Neural crest cell (in vitro differentiated cells): ENCODE results near the gene FOXJ3. TPM values are rescaled to one million over a fixed set of nuclear protein-coding genes. Genes with fewer than 3 reads are reported as not detected.

Source experiments
- DNase-seq: peaks from one replicate; pipeline ENCODE4 v3.0.0; 2021; ENCODE audit warnings: low read depth, mixed read lengths, low spot score
- H3K27ac Mint-ChIP-seq: one replicate; pipeline ENCODE4 v1.8.0; 2021; ENCODE audit warnings: mild to moderate bottlenecking, mixed read lengths; ENCODE audit not compliant: unreplicated experiment
- H3K27me3 Mint-ChIP-seq: 2 replicates; pipeline ENCODE4 v1.8.0; 2021; ENCODE audit warnings: low read depth, mild to moderate bottlenecking, mixed read lengths
- H3K36me3 Mint-ChIP-seq: 2 replicates; pipeline ENCODE4 v1.8.0; 2021; ENCODE audit warnings: low read depth, mild to moderate bottlenecking, mixed read lengths
- H3K4me1 Mint-ChIP-seq: 2 replicates; pipeline ENCODE4 v1.8.0; 2021; ENCODE audit warnings: mixed read lengths
- H3K4me3 Mint-ChIP-seq: one replicate; pipeline ENCODE4 v1.8.0; 2021; ENCODE audit warnings: mild to moderate bottlenecking, mixed read lengths
- H3K9me3 Mint-ChIP-seq: 2 replicates; pipeline ENCODE4 v1.8.0; 2021; ENCODE audit warnings: mixed read lengths
- total RNA-seq: library from RNA; stranded (reverse); gene quantifications from 2 replicates; pipeline ENCODE4 v1.2.1, GENCODE V29; 2021
- TF ChIP-seq, protein P1 (sequence below): fragments of 200-600 bp; sonication (generic); conservative IDR thresholded peaks from 2 replicates; pipeline ENCODE4 v1.5.0; 2021; ENCODE audit warnings: antibody characterized with exemption, mild to moderate bottlenecking

The FOXJ3 gene
- total RNA-seq, 1 donor from 2014 or later = 40.2 TPM

DNA sequence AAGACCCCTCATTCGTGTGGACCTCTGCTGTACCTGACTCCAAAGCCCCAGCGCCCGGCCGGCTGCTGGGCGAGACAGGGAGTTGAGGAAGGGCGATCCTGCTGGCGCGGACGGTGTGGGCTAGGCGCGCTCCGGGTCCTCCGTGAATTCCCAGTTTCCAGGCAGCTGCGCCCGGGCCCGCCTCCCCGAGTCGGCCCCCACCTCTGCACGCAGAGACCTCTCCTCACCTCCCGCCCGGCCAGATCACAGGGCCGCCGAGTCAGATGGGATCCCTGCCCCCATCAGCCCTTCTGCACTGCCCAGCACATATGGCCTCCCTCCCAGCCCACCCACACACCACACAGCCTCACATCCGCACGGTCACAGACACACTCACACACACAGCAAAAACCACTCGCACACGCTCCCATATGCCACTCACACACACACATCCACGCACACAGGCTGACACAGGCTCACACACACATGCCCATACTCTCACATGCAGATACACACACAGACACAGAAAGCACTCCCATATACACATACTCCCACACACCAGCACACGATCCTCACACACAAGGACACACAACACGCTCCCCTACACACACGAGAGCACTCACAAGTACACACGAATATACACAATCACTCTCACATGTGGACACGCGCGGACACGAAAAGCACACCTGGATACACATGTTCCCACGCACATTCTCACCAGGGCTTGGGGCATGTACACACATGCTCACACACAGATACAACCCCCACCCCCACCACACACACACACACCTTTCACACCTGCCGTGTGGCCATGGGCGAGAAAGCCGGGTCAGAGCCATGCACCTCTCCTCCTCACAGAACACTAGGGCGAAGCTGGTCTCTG is 189.0 kb downstream of the FOXJ3 start:
- DNase-seq = no peak
- TF ChIP-seq, protein P1, sequence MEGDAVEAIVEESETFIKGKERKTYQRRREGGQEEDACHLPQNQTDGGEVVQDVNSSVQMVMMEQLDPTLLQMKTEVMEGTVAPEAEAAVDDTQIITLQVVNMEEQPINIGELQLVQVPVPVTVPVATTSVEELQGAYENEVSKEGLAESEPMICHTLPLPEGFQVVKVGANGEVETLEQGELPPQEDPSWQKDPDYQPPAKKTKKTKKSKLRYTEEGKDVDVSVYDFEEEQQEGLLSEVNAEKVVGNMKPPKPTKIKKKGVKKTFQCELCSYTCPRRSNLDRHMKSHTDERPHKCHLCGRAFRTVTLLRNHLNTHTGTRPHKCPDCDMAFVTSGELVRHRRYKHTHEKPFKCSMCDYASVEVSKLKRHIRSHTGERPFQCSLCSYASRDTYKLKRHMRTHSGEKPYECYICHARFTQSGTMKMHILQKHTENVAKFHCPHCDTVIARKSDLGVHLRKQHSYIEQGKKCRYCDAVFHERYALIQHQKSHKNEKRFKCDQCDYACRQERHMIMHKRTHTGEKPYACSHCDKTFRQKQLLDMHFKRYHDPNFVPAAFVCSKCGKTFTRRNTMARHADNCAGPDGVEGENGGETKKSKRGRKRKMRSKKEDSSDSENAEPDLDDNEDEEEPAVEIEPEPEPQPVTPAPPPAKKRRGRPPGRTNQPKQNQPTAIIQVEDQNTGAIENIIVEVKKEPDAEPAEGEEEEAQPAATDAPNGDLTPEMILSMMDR = no peak
- H3K27me3 Mint-ChIP-seq = peaks cover 29% of the 10 kb centered on the region
- no peaks in the 10 kb centered on the region for H3K4me1 Mint-ChIP-seq
- H3K27ac Mint-ChIP-seq = no peak overlapping the region
- no peaks in the 10 kb centered on the region for H3K9me3 Mint-ChIP-seq
- no peak overlapping the region for H3K4me3 Mint-ChIP-seq
- no peaks in the 10 kb centered on the region for H3K36me3 Mint-ChIP-seq

DNA sequence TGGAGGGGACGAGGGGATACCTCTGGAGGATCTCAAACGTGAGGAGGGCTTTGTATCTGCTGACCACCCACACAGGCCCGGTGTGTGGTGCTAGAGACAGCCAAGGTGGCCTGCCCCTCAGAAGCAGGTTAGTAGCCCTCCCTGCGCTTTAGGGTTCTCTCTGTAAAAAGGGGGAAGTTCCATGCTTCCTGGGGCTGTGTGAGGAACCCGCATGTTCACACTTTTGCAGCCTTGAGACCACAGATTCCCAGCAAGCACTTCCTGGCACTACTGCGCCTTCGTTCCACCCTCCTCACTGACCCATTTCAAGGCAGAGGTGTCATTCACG is 189.7 kb downstream of the FOXJ3 start:
- Mint-ChIP-seq H3K4me3 (no peak overlapping the region), H3K9me3 (no peaks in the 10 kb centered on the region), H3K36me3 (no peaks in the 10 kb centered on the region), H3K4me1 (no peaks in the 10 kb centered on the region), H3K27ac (no peak overlapping the region), H3K27me3 (peaks cover 24% of the 10 kb centered on the region)
- TF ChIP-seq, protein P1 = no peak
- no peak for DNase-seq

DNA sequence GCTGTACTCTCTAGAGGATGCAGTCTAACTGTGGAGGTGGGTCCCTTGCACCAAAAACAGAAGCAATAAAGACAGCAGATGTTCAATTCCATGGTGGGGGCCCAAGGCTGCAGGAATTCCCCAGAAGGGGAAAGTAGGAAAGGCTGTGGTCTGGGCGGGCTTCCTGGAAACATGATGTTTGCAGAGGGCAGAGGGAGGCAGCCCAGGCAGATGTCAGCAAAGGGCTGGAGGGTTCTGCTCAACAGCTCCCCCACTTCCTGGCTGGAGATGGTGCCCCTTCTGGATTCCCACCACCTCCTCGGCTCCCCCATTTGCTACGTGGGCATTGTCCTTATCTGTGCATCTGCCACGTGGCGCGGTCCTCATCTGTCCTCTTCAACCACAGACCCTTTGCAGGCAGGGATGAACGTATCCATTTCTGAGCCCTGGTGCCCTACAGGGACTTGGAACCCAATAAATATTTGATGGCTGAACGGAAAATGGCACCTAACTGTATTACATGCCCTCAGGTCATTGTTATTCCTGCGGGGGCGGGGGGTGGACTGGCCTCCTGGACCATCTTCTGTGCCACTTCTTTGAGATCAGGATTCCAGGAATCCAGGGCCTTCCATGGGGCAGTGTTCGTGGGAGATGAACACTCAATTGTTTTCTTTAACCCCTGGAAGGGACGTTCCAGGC is 190.2 kb downstream of the FOXJ3 start:
- H3K27me3 Mint-ChIP-seq = peaks cover 19% of the 10 kb centered on the region
- no peaks in the 10 kb centered on the region for H3K9me3 Mint-ChIP-seq
- no peak overlapping the region for H3K4me3 Mint-ChIP-seq
- no peak for DNase-seq
- H3K27ac Mint-ChIP-seq = no peak overlapping the region
- no peaks in the 10 kb centered on the region for H3K4me1 Mint-ChIP-seq
- H3K36me3 Mint-ChIP-seq = no peaks in the 10 kb centered on the region
- TF ChIP-seq, protein P1 = no peak

DNA sequence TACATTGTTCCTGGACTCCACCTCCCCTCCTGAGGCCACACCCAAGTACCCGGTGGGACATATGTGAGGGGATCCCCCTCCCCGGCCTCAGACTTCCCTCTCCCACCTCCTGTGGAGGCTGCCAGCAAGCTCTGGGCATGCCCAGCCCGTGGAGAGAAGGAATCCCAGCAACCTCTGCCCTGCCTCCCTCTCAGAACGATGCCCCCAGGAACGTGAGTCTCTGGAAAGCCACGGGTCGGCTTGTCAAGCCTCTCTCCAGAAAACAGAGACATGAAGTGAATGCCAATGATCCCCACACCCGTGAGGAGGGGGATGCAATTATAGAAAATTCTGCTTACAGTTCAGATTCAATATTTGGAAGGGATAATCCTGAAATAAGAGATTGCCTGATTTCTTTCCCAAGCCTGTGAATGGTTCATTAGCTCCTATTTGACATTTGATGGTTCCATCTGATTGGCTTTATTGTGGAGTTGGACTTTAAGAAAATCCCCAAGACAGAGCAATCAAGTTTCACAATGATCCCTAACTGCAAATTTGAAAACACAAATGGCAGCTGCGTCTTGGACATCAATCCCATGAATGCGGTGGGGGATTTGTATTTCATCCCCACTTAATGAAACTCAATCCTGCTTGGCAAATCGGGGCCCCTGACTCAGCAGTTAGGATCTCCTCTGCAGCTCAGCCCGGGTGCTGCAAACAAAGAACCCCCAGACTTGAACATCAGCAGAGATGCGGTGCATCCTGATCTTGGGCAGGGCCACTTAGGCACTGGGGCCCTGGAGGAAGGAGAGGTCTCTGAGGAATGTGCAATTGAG is 190.9 kb downstream of the FOXJ3 start:
- Mint-ChIP-seq H3K27me3 (peaks cover 14% of the 10 kb centered on the region), H3K4me3 (no peak overlapping the region), H3K27ac (no peak overlapping the region), H3K4me1 (no peaks in the 10 kb centered on the region), H3K36me3 (no peaks in the 10 kb centered on the region), H3K9me3 (no peaks in the 10 kb centered on the region)
- TF ChIP-seq, protein P1 = no peak
- no peak for DNase-seq

DNA sequence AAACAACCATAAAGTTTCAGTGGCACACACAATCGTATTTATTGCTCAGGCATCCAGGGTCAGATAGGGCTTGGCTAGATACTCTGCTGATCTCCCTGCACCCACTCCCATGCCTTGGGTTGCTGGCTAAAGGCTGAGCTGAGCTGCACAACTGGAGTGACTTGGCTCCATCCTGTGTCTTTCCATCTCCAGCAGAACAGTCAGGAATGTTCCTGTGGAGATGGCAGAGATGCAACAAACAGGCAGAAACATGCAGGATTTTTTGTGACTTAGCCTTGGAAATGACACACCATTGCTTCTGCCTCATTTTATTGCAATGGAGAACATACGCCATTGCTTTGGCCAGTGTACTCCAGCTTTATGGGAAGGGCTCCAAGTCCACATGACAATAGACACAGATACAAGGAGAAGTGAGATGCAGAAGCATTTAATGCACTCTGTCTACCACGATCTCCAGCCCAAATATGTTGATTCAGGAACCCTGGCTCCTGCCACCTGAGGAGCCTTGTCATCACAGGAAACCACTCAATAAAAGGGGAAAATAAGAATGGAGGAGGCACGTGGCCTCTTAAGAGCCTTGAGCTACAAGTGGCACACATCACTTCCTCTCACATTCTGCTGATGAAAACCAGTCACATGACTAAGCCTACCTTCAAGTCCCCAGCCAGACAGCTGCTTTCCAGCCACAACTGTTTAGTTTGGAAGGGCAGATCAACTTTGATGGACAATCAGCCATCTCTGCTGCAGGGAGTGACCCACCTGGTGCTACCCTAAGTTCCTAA is 191.9 kb downstream of the FOXJ3 start:
- DNase-seq = no peak
- no peak overlapping the region for H3K4me3 Mint-ChIP-seq
- no peak overlapping the region for H3K27ac Mint-ChIP-seq
- H3K27me3 Mint-ChIP-seq = peaks cover 14% of the 10 kb centered on the region
- H3K4me1 Mint-ChIP-seq = no peaks in the 10 kb centered on the region
- TF ChIP-seq, protein P1 = no peak
- no peaks in the 10 kb centered on the region for H3K9me3 Mint-ChIP-seq
- H3K36me3 Mint-ChIP-seq = no peaks in the 10 kb centered on the region
